Loucy (cell line): ENCODE measurements around the gene CSRP1.

Experiments
- H2AFZ ChIP-seq: fragments of 200-600 bp; sonication (generic); 2 replicates; pipeline ENCODE4 v1.6.0; 2016; ENCODE audit warnings: antibody characterized with exemption, mild to moderate bottlenecking, low read length, moderate library complexity
- H3F3A ChIP-seq: fragments of 200-600 bp; 2 replicates; pipeline ENCODE4 v1.6.0; 2016; ENCODE audit warnings: antibody characterized with exemption, low read depth, mild to moderate bottlenecking
- H3K27me3 ChIP-seq: fragments of 200-600 bp; sonication (generic); 2 replicates; pipeline ENCODE4 v1.6.1; 2014; ENCODE audit warnings: low read length, mild to moderate bottlenecking; ENCODE audit not compliant: insufficient read depth, poor library complexity, severe bottlenecking
- H3K36me3 ChIP-seq: fragments of 200-600 bp; sonication (generic); 2 replicates; pipeline ENCODE4 v1.6.1; 2016; ENCODE audit warnings: low read length; ENCODE audit not compliant: insufficient read depth
- H3K4me1 ChIP-seq: fragments of 200-600 bp; sonication (generic); 2 replicates; pipeline ENCODE4 v1.5.1; 2014; ENCODE audit warnings: low read length, mild to moderate bottlenecking; ENCODE audit not compliant: insufficient read depth, poor library complexity, severe bottlenecking
- H3K4me2 ChIP-seq: fragments of 200-600 bp; sonication (generic); 2 replicates; pipeline ENCODE4 v1.6.0; 2014; ENCODE audit warnings: antibody characterized with exemption, low read length, low read depth, mild to moderate bottlenecking; ENCODE audit not compliant: poor library complexity, severe bottlenecking
- H3K4me3 ChIP-seq: fragments of 200-600 bp; sonication (generic); 2 replicates; pipeline ENCODE4 v1.5.1; 2014; ENCODE audit warnings: low read length, mild to moderate bottlenecking, mixed read lengths; ENCODE audit not compliant: poor library complexity, severe bottlenecking
- H3K79me2 ChIP-seq: fragments of 200-600 bp; sonication (generic); 2 replicates; pipeline ENCODE4 v1.6.1; 2014; ENCODE audit warnings: low read length; ENCODE audit not compliant: insufficient read depth
- H3K9ac ChIP-seq: fragments of 200-600 bp; sonication (generic); 2 replicates; pipeline ENCODE4 v1.6.0; 2014; ENCODE audit warnings: mild to moderate bottlenecking, low read depth, low read length, moderate library complexity; ENCODE audit not compliant: poor library complexity, severe bottlenecking
- H3K9me2 ChIP-seq: fragments of 200-600 bp; sonication (generic); replicated peaks from 2 replicates; pipeline ENCODE4 v1.6.1; 2016; ENCODE audit warnings: low read depth, low read length, mixed read lengths
- H3K9me3 ChIP-seq: fragments of 200-600 bp; sonication (generic); 2 replicates; pipeline ENCODE4 v1.6.1; 2014; ENCODE audit warnings: mild to moderate bottlenecking, antibody characterized with exemption, low read length, low read depth; ENCODE audit not compliant: insufficient read depth
- H4K20me1 ChIP-seq: fragments of 200-600 bp; sonication (generic); 2 replicates; pipeline ENCODE4 v1.6.0; 2014; ENCODE audit warnings: antibody characterized with exemption, low read length, mild to moderate bottlenecking; ENCODE audit not compliant: insufficient read depth, poor library complexity, severe bottlenecking
- CTCF ChIP-seq: fragments of 200-600 bp; sonication (generic); conservative IDR thresholded peaks from 2 replicates; pipeline ENCODE4 v1.5.1; 2014; ENCODE audit warnings: mild to moderate bottlenecking, antibody characterized with exemption, low read length
- EZH2phosphoT487 ChIP-seq: fragments of 200-600 bp; IDR thresholded peaks from 2 replicates; pipeline ENCODE4 v1.6.1; 2018; ENCODE audit warnings: antibody characterized with exemption, mild to moderate bottlenecking, moderate library complexity, borderline replicate concordance

Gene CSRP1

GRCh38 chr1:201505503-201505890 is 1.4 kb downstream of the CSRP1 start:
- no peaks in the 10 kb centered on the region for H3K27me3 ChIP-seq
- no peaks in the 10 kb centered on the region for H3K9me3 ChIP-seq
- H3K9ac ChIP-seq, result peak overlapping the region; percentile 96
- no peak overlapping the region for H2AFZ ChIP-seq
- H3F3A ChIP-seq, result 0 out of 2 replicates have a peak, but pooled peaks cover 4% of the 10 kb centered on the region
- peaks cover 75% of the 10 kb centered on the region for H3K79me2 ChIP-seq
- TF ChIP-seq EZH2phosphoT487 (no peak), CTCF (no peak)
- H3K4me2 ChIP-seq, result peak overlapping the region; percentile 82
- H3K9me2 ChIP-seq, result no peaks in the 10 kb centered on the region
- peaks cover 62% of the 10 kb centered on the region for H3K4me1 ChIP-seq
- H3K4me3 ChIP-seq, result peak overlapping the region; percentile 86
- H3K36me3 ChIP-seq, result no peaks in the 10 kb centered on the region
- H4K20me1 ChIP-seq, result peaks cover 5% of the 10 kb centered on the region

GRCh38 chr1:201504799-201505502 is 2.0 kb downstream of the CSRP1 start:
- no peaks in the 10 kb centered on the region for H3K36me3 ChIP-seq
- no peaks in the 10 kb centered on the region for H3K9me3 ChIP-seq
- H3K4me3 ChIP-seq, result peak overlapping the region; percentile 86
- H2AFZ ChIP-seq, result no peak overlapping the region
- 0 out of 2 replicates have a peak, but pooled peaks cover 4% of the 10 kb centered on the region for H3F3A ChIP-seq
- no peaks in the 10 kb centered on the region for H3K9me2 ChIP-seq
- H4K20me1 ChIP-seq, result peaks cover 5% of the 10 kb centered on the region
- H3K4me1 ChIP-seq, result peaks cover 63% of the 10 kb centered on the region
- H3K4me2 ChIP-seq, result peak overlapping the region; percentile 82
- peaks cover 79% of the 10 kb centered on the region for H3K79me2 ChIP-seq
- H3K9ac ChIP-seq, result peak overlapping the region; percentile 96
- TF ChIP-seq CTCF, result no peak
- no peak for TF ChIP-seq EZH2phosphoT487
- no peaks in the 10 kb centered on the region for H3K27me3 ChIP-seq

GRCh38 chr1:201504179-201504631 is 2.7 kb downstream of the CSRP1 start:
- Histone ChIP-seq H3K9ac (peak overlapping the region; percentile 2), H4K20me1 (peaks cover 5% of the 10 kb centered on the region), H3K79me2 (peaks cover 82% of the 10 kb centered on the region)

More at GRCh38 chr1:201504179-201504631, 2.7 kb downstream of the CSRP1 start:
- H3K27me3 ChIP-seq, result no peaks in the 10 kb centered on the region
- H3K9me3 ChIP-seq, result no peaks in the 10 kb centered on the region
- peak overlapping the region; percentile 40 for H3K4me3 ChIP-seq
- TF ChIP-seq CTCF (no peak), EZH2phosphoT487 (no peak)
- H3K4me2 ChIP-seq, result peak overlapping the region; percentile 56
- H3K4me1 ChIP-seq, result peaks cover 55% of the 10 kb centered on the region
- no peak overlapping the region for H2AFZ ChIP-seq
- H3K36me3 ChIP-seq, result no peaks in the 10 kb centered on the region
- H3K9me2 ChIP-seq, result no peaks in the 10 kb centered on the region
- 0 out of 2 replicates have a peak, but pooled peaks cover 3% of the 10 kb centered on the region for H3F3A ChIP-seq
